ENCODE data around the gene ZNF641. TPM values are rescaled to one million over a fixed set of nuclear protein-coding genes. Genes with fewer than 3 reads are reported as not detected.

Gene ZNF641
- total and polyA plus RNA-seq, 2 donors from 2014 or later, result 7.7 to 23.8 TPM

- Histone ChIP-seq H3K4me1 (ENCODE audit: control insufficient read depth in 2 of 3, insufficient read depth in 2 of 3, low read depth in 1 of 3, low read length in 3 of 3) (peaks cover 0 to 11% (median 10%) of the 10 kb centered on the region in 3 donors), H3K9me3 (ENCODE audit: control insufficient read depth in 2 of 3, insufficient read depth in 1 of 3, low read length in 3 of 3) (no peaks in the 10 kb centered on the region), H3K4me3 (ENCODE audit: low read length in 3 of 3) (peak overlapping the region in 1 of 3 donors; percentile 81), H3K36me3 (ENCODE audit: control insufficient read depth in 2 of 3, insufficient read depth in 3 of 3, low read length in 3 of 3) (peaks cover 0 to 7% (median 6%) of the 10 kb centered on the region in 3 donors), H3K27me3 (ENCODE audit: control insufficient read depth, insufficient read depth, low read length) (no peaks in the 10 kb centered on the region), H3K9ac (ENCODE audit: low read length in 3 of 3) (no peak overlapping the region), H3K27ac (ENCODE audit: low read depth in 2 of 2, low read length in 2 of 2) (no peak overlapping the region)
- intact Hi-C loops (cut with DNase I), result no loop called here
- no peak for TF ChIP-seq CTCF (IDR thresholded peaks at IDR 0.05; ENCODE audit: borderline replicate concordance, extremely low read depth, insufficient read depth)
- DNase-seq (no peak), FAIRE-seq (no peak)
These were observed 1.5 kb upstream of the ZNF641 start for GRCh38 chr12:48352157-48352760.

GRCh38 chr12:48351022-48351708 lies 446 bp upstream of the ZNF641 start:
- Histone ChIP-seq H3K9me3 (ENCODE audit: control insufficient read depth in 2 of 3, insufficient read depth in 1 of 3, low read length in 3 of 3) (no peaks in the 10 kb centered on the region), H3K4me1 (ENCODE audit: control insufficient read depth in 2 of 3, insufficient read depth in 2 of 3, low read depth in 1 of 3, low read length in 3 of 3) (peaks cover 0 to 11% (median 10%) of the 10 kb centered on the region in 3 donors), H3K27ac (ENCODE audit: low read depth in 2 of 2, low read length in 2 of 2) (peak overlapping the region; percentile 89 to 92), H3K4me3 (ENCODE audit: low read length in 3 of 3) (peak overlapping the region; percentile 81 to 96 (median 89)), H3K36me3 (ENCODE audit: control insufficient read depth in 2 of 3, insufficient read depth in 3 of 3, low read length in 3 of 3) (peaks cover 5 to 17% (median 17%) of the 10 kb centered on the region in 3 donors), H3K27me3 (ENCODE audit: control insufficient read depth, insufficient read depth, low read length) (no peaks in the 10 kb centered on the region), H3K9ac (ENCODE audit: low read length in 3 of 3) (peak overlapping the region; percentile 47 to 95 (median 87))
- intact Hi-C loops (cut with DNase I), result no loop called here
- FAIRE-seq (no peak), DNase-seq (peak in 2 of 5 donors; percentile 84 to 85)
- no peak for TF ChIP-seq CTCF (IDR thresholded peaks at IDR 0.05; ENCODE audit: borderline replicate concordance, extremely low read depth, insufficient read depth)

GRCh38 chr12:48349471-48349870 lies 1.2 kb downstream of the ZNF641 start:
- DNase-seq (peak in 2 of 5 donors; percentile 5 to 30), FAIRE-seq (no peak)
- TF ChIP-seq CTCF (IDR thresholded peaks at IDR 0.05; ENCODE audit: borderline replicate concordance, extremely low read depth, insufficient read depth), result no peak
- Histone ChIP-seq H3K9ac (ENCODE audit: low read length in 3 of 3) (peak overlapping the region in 1 of 3 donors; percentile 89), H3K4me3 (ENCODE audit: low read length in 3 of 3) (peak overlapping the region; percentile 75 to 99 (median 92)), H3K36me3 (ENCODE audit: control insufficient read depth in 2 of 3, insufficient read depth in 3 of 3, low read length in 3 of 3) (peaks cover 5 to 33% (median 23%) of the 10 kb centered on the region in 3 donors), H3K27me3 (ENCODE audit: control insufficient read depth, insufficient read depth, low read length) (no peaks in the 10 kb centered on the region), H3K9me3 (ENCODE audit: control insufficient read depth in 2 of 3, insufficient read depth in 1 of 3, low read length in 3 of 3) (no peaks in the 10 kb centered on the region), H3K4me1 (ENCODE audit: control insufficient read depth in 2 of 3, insufficient read depth in 2 of 3, low read depth in 1 of 3, low read length in 3 of 3) (peaks cover 0 to 11% (median 10%) of the 10 kb centered on the region in 3 donors), H3K27ac (ENCODE audit: low read depth in 2 of 2, low read length in 2 of 2) (peak overlapping the region; percentile 94)
- intact Hi-C loops (cut with DNase I), result no loop called here
